GM12878 (cell line): ENCODE results near the gene C16orf78. TPM values are rescaled to one million over a fixed set of nuclear protein-coding genes. Genes with fewer than 3 reads are reported as not detected.

Experiments
- ATAC-seq: fragments of 200-7000 bp; cut with Tn5 transposase; 3 replicates; pipeline ENCODE4 v1.9.1; 2020; ENCODE audit warnings: mild to moderate bottlenecking, moderate library complexity
- BruUV-seq: library from RNA; stranded (reverse); fragments of 400-500 nt; replicated peaks from 2 replicates; lab custom pipeline; 2021; lab: Mats Ljungman, UMichigan
- CTCF ChIA-PET: fragments of 300-600 bp; sonication (Branson Sonifier 250); formaldehyde crosslinking; extraction: SDS; loops from one replicate; lab custom pipeline; 2021; ENCODE audit warnings: inconsistent platforms; lab: Yijun Ruan, JAX
- POLR2A ChIA-PET: fragments of 350-600 bp; formaldehyde crosslinking; extraction: SDS; loops from one replicate; lab custom pipeline; 2021; ENCODE audit warnings: inconsistent platforms; lab: Charles Lee
- RAD21 ChIA-PET: fragments of 300-600 bp; sonication (Branson Sonifier 250); formaldehyde crosslinking; loops from one replicate; lab custom pipeline; 2023; ENCODE audit warnings: antibody characterized with exemption; ENCODE audit not compliant: unreplicated experiment; lab: Charles Lee
- SMC1A ChIA-PET: fragments of 300-600 bp; sonication (Branson Sonifier 250); formaldehyde crosslinking; loops from one replicate; lab custom pipeline; 2023; ENCODE audit not compliant: unreplicated experiment, uncharacterized antibody; lab: Charles Lee
- DNase-seq: peaks from one replicate; pipeline ENCODE4 v3.0.0-alpha.2; 2011; ENCODE audit warnings: low read depth, low spot score
- FAIRE-seq: peaks from 3 replicates; lab custom pipeline; 2011; peaks lifted over from hg19 to GRCh38; lab: Jason Lieb, UNC
- H2AFZ ChIP-seq: 2 replicates; pipeline ENCODE4 v1.6.0; 2011; ENCODE audit warnings: low read depth, low read length, control low read depth; ENCODE audit not compliant: control insufficient read depth
- H3K27ac ChIP-seq: 2 replicates; pipeline ENCODE4 v1.5.1; 2011; ENCODE audit warnings: control low read depth; ENCODE audit not compliant: control insufficient read depth, insufficient read depth
- H3K27me3 ChIP-seq, 2 experiments: replicated peaks in 1 of 2; 2 replicates each; pipeline versions ENCODE4 v1.6.0 to v1.6.1; 2011; ENCODE audit warnings: low read length in 1 of 2; ENCODE audit not compliant: control insufficient read depth in 2 of 2, insufficient read depth in 2 of 2
- H3K36me3 ChIP-seq, 2 experiments: 2 replicates each; pipeline ENCODE4 v1.5.1; 2011; ENCODE audit warnings: low read length in 1 of 2; ENCODE audit not compliant: control insufficient read depth in 2 of 2, insufficient read depth in 2 of 2
- H3K4me1 ChIP-seq: 2 replicates; pipeline ENCODE4 v1.6.1; 2011; ENCODE audit warnings: mild to moderate bottlenecking, low read length, moderate library complexity, mixed read lengths; ENCODE audit not compliant: control insufficient read depth, insufficient read depth
- H3K4me2 ChIP-seq: 2 replicates; pipeline ENCODE4 v1.6.0; 2011; ENCODE audit warnings: control low read depth; ENCODE audit not compliant: control insufficient read depth, insufficient read depth
- H3K4me3 ChIP-seq: fragments of 200-600 bp; sonication (generic); 2 replicates; pipeline ENCODE4 v1.5.1; 2016
- H3K79me2 ChIP-seq: 2 replicates; pipeline ENCODE4 v1.6.0; 2011; ENCODE audit warnings: low read length; ENCODE audit not compliant: control insufficient read depth, insufficient read depth
- H3K9ac ChIP-seq: 2 replicates; pipeline ENCODE4 v1.8.0; 2011; ENCODE audit warnings: low read length, control low read depth, mixed read lengths; ENCODE audit not compliant: control insufficient read depth, insufficient read depth
- H3K9me3 ChIP-seq: replicated peaks from 3 replicates; pipeline ENCODE4 v1.5.1; 2011; ENCODE audit warnings: mild to moderate bottlenecking, low read length; ENCODE audit not compliant: control insufficient read depth, insufficient read depth
- H4K20me1 ChIP-seq: 2 replicates; pipeline ENCODE4 v1.6.0; 2011; ENCODE audit not compliant: control insufficient read depth, insufficient read depth
- CBFB ChIP-seq: IDR thresholded peaks from 2 replicates; pipeline ENCODE4 v1.6.1; 2016; ENCODE audit warnings: antibody characterized with exemption, low read depth
- EGR1 ChIP-seq, 2 experiments: IDR thresholded peaks; 1 replicate in 1 of 2; 2 replicates in 1 of 2; pipeline ENCODE4 v1.6.1; 2011 to 2012; ENCODE audit warnings: low read depth in 2 of 2, low read length in 2 of 2, borderline replicate concordance in 1 of 2, mild to moderate bottlenecking in 1 of 2, moderate library complexity in 1 of 2
- ELK1 ChIP-seq: IDR thresholded peaks from 2 replicates; pipeline ENCODE4 v1.6.1; 2012; ENCODE audit warnings: low read depth, low read length, improper control_type of control experiment
- MXI1 ChIP-seq: fragments of 150-350 bp; IDR thresholded peaks from 2 replicates; pipeline ENCODE4 v1.6.1; 2011; ENCODE audit warnings: low read depth, mild to moderate bottlenecking, inconsistent platforms, low read length, improper control_type of control experiment
- PKNOX1 ChIP-seq: fragments of 450-650 bp; IDR thresholded peaks from 2 replicates; pipeline ENCODE4 v1.6.1; 2016; ENCODE audit warnings: mild to moderate bottlenecking
- RUNX3 ChIP-seq: IDR thresholded peaks from 2 replicates; pipeline ENCODE4 v1.6.1; 2012; ENCODE audit warnings: low read length, inconsistent platforms
- ZNF207 ChIP-seq: fragments of 450-650 bp; IDR thresholded peaks from 2 replicates; pipeline ENCODE4 v1.6.1; 2014; ENCODE audit warnings: antibody characterized with exemption, mild to moderate bottlenecking, borderline replicate concordance
- WGBS: methylation state at CpG from one replicate; pipeline ENCODE4 v1.1.6; 2016; ENCODE audit warnings: low lambda C conversion rate; ENCODE audit not compliant: insufficient replicate concordance, insufficient coverage; ENCODE audit errors: missing lambda C conversion rate; 5-methylcytosine and 5-hydroxymethylcytosine counted together
- in situ Hi-C: fragments of 300-500 bp; cut with MboI; formaldehyde crosslinking; loops from 9 replicates; pipeline ENCODE4 v1.14.3; 2018; ENCODE audit warnings: mixed read lengths
- intact Hi-C: fragments of 100-400 bp; cut with micrococcal nuclease; formaldehyde crosslinking; loops from one replicate; pipeline ENCODE4 v1.14.2; 2022; ENCODE audit not compliant: unreplicated experiment
- polyA plus RNA-seq, 11 experiments: library from polyadenylated mRNA; depleted of rRNA in 4 of 11; unstranded in 6 of 11; stranded (reverse) in 5 of 11; fragments of >200 nt; fragmentation: Nextera tagmentation in 4 of 11; fragmentation: Illumina TruSeq in 1 of 11; extraction: Ambion mirVana in 4 of 11; extraction: Trizol in 1 of 11; gene quantifications; 1 replicate in 1 of 11; 2 replicates in 10 of 11; pipeline versions ENCODE4 v1.2.1 to v1.2.3, GENCODE V29; 2011 to 2016; ENCODE audit warnings: inconsistent platforms in 2 of 11, missing spikeins in 2 of 11, low read depth in 1 of 11
- total RNA-seq, 4 experiments: library from RNA; depleted of rRNA in 3 of 4; stranded (reverse); fragments of >200 nt in 3 of 4; fragmentation: Illumina TruSeq in 1 of 4; extraction: Trizol in 1 of 4; gene quantifications; 2 replicates each; pipeline versions ENCODE4 v1.2.1 to v1.2.3, GENCODE V29; 2013 to 2021

Gene C16orf78
- total and polyA plus RNA-seq, 10 of the 15 experiments (the other 5 are each of a cell fraction or from before 2014, with no cell fraction given): not detected

GRCh38 chr16:49355933-49356665 is 17.5 kb upstream of the C16orf78 start:
- BruUV-seq: no TSS peak
- CTCF ChIA-PET: no interaction called here
- 14% methylated on average over 6 of the region's 6 CpGs for WGBS
- H3K27ac ChIP-seq: no peak overlapping the region
- intact Hi-C loops (no loop called here), in situ Hi-C loops (no loop called here)
- no peaks in the 10 kb centered on the region for H3K4me1 ChIP-seq
- no peaks in the 10 kb centered on the region for H4K20me1 ChIP-seq
- H2AFZ ChIP-seq: no peak overlapping the region
- DNase-seq: no peak
- H3K79me2 ChIP-seq: no peaks in the 10 kb centered on the region
- TF ChIP-seq CBFB: no peak
- no peak for TF ChIP-seq ELK1
- TF ChIP-seq ZNF207: no peak
- RAD21 ChIA-PET: no interaction called here
- no peak for FAIRE-seq
- no peak overlapping the region for H3K9ac ChIP-seq
- no peak for ATAC-seq
- POLR2A ChIA-PET: no interaction called here
- no peaks in the 10 kb centered on the region; the same call in 2 of the 3 replicates for H3K9me3 ChIP-seq
- H3K27me3 ChIP-seq: no peaks in the 10 kb centered on the region
- H3K36me3 ChIP-seq: no peaks in the 10 kb centered on the region
- SMC1A ChIA-PET: no interaction called here
- H3K4me3 ChIP-seq: no peak overlapping the region
- H3K4me2 ChIP-seq: no peak overlapping the region

GRCh38 chr16:49356728-49357488 is 16.7 kb upstream of the C16orf78 start:
- no peak overlapping the region for H3K4me3 ChIP-seq
- no peaks in the 10 kb centered on the region for H3K4me1 ChIP-seq
- no peak overlapping the region for H2AFZ ChIP-seq
- H3K36me3 ChIP-seq: no peaks in the 10 kb centered on the region
- no peaks in the 10 kb centered on the region for H4K20me1 ChIP-seq
- H3K79me2 ChIP-seq: no peaks in the 10 kb centered on the region
- FAIRE-seq: no peak
- no peak overlapping the region for H3K27ac ChIP-seq
- H3K9me3 ChIP-seq: no peaks in the 10 kb centered on the region; the same call in 2 of the 3 replicates
- RAD21 ChIA-PET: no interaction called here
- no TSS peak for BruUV-seq
- WGBS: 48% methylated on average over 20 of the region's 20 CpGs
- intact Hi-C loops (no loop called here), in situ Hi-C loops (no loop called here)
- no peak overlapping the region for H3K9ac ChIP-seq
- CTCF ChIA-PET: interaction anchor here (0.9 to 1.6 kb wide), 2 partner anchors 8 to 10 kb away, joined by 3 read pairs; no protein-coding TSS in a partner anchor
- no peak overlapping the region for H3K4me2 ChIP-seq
- POLR2A ChIA-PET: no interaction called here
- ATAC-seq: no peak
- DNase-seq: no peak
- SMC1A ChIA-PET: no interaction called here
- TF ChIP-seq PKNOX1 (no peak), EGR1 (IDR thresholded peaks at IDR 0.05; ENCODE audit: borderline replicate concordance in 1 of 2, low read depth in 2 of 2, low read length in 2 of 2) (no peak), RUNX3 (no peak), MXI1 (no peak)
- no peaks in the 10 kb centered on the region for H3K27me3 ChIP-seq
